ENCODE results near the gene LIPG.
A peak's percentile ranks its signal among the peaks of the same experiment; 100 is the strongest.
"Not testable (repeated sequence)": the region's sequence is repeated elsewhere in the genome, so short reads cannot be mapped to it uniquely, and the experiment has no call there.

The LIPG gene

DNA sequence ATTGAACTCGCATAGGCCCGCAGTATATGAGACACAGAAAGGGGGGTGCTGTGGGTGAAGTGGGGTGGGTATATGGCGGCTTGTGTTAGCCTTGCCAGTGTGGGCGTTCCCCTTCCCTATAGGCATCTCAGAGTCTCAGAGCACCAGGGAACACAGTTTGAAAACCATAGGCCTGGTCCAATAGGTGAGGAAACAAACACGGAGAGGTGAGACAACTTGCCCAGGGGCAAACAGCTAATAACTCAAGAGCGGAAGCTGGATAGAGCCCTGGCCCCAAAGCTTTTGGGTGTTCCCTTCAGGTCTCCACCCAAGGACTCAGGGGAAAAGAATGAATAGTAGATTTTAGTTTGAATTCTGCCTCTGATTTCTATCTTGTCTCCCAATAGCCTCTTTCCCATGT, 7.9 kb downstream of the LIPG start:
- H3K27ac ChIP-seq, result peak overlapping the region; percentile 63
- no peak for DNase-seq (ENCODE audit: low read depth, low spot score)

DNA sequence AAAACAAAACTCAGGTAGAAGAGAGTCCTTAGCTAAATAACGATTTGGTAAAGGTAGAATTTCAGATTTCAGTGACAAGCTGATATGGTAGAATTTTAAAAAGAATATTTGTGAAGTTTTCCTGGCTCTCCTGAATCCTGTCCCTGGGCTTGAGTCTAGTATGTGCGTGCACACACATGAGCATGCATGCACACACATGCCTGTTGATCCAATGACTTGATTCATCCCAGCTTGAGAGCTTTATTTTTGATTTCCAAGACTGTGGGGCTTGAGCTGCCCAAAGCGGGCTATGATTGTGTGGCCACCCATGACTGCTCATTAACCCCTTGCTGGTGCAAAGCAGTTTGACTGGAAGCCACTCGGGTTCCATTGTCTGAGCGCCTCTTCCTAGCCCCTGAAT, 9.0 kb downstream of the LIPG start:
- H3K27ac ChIP-seq, result peak overlapping the region; percentile 63
- no peak for DNase-seq (ENCODE audit: low read depth, low spot score)

DNA sequence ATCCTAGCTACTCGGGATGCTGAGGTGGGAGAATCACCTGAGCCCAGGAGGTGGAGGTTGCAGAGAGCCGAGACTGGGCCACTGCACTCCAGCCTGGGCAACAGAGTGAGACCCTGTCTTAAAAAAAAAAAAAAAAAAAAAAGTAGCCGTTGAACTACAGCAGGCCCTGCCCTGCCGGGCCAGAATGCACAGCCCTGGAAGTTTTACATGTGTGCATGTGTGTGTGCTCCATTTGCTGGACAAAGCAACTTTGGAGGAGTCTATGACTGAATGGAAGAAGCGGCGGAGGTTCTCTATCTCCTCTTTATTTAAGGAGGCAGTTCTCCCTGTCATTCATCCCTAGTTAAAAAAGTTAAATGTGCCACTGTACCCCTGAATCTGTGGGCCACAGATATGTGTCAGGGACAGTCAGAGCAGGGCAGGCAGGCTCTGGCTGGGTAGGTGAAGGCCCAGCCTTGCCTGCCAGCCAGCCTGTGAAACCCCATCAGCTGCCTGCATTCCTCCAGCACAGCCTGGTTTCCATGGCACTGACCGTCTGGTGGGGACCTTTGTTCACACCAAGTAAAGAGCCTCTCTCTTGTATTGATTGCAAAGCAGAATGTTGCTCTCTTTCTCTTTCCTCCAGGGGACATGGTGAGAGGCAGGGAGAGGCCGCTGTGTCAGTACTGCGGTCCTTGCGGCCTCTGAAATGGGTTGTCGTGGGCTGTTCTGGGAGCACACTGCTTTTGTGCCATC, 10.9 kb downstream of the LIPG start:
- DNase-seq (ENCODE audit: low read depth, low spot score), result no peak
- no peak overlapping the region for H3K27ac ChIP-seq

DNA sequence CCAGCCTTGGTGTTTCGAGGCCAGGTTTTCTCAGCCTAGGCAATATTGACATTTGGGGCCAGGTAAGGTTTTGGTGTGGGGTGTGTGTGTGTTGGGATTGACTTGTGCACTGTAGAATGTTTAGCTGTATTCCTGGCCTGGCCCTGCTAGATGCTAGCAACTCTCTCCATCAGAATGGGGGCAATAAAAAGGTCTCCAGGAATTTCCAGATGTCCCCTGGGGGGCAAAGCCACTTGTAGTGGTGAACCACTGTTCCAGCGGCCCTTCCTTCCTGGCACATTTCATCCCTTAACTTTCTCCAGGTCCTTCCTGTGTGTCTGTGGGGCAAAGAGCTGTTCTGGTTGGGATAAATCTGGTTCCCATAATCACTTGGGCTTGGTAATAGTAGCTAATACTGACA, 12.0 kb downstream of the LIPG start:
- no peak for DNase-seq (ENCODE audit: low read depth, low spot score)
- H3K27ac ChIP-seq, result no peak overlapping the region

DNA sequence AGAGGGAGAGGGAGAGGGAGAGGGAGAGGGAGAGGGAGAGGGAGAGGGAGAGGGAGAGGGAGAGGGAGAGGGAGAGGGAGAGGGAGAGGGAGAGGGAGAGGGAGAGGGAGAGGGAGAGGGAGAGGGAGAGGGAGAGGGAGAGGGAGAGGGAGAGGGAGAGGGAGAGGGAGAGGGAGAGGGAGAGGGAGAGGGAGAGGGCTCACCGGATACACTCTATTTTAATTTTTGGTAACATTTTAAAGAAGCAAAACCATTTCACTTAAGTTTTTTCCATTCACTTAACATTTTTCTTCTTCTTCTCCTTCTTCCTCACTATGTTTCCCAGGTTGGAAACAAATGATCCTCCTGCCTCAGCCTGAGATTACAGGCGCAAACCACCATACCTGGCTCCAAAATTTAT, 17.2 kb downstream of the LIPG start:
- not testable (repeated sequence) for DNase-seq (ENCODE audit: low read depth, low spot score); H3K27ac ChIP-seq

DNA sequence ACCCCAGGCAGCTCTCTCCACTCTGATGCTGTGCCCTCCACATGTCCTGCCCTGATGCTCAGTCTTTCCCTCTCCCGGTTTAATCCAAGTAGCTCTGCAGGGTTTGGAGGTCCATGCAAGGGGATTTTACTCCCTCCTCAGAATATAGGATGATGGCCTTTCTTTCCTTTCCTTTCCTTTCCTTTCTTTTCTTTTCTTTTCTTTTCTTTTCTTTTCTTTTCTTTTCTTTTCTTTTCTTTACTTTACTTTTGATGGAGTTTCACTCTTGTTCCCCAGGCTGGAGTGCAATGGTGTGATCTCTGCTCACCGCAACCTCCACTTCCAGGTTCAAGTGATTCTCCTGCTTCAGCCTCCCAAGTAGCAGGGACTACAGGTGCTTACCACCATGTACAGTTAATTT, 17.7 kb downstream of the LIPG start:
- H3K27ac ChIP-seq; DNase-seq (ENCODE audit: low read depth, low spot score): not testable (repeated sequence)

DNA sequence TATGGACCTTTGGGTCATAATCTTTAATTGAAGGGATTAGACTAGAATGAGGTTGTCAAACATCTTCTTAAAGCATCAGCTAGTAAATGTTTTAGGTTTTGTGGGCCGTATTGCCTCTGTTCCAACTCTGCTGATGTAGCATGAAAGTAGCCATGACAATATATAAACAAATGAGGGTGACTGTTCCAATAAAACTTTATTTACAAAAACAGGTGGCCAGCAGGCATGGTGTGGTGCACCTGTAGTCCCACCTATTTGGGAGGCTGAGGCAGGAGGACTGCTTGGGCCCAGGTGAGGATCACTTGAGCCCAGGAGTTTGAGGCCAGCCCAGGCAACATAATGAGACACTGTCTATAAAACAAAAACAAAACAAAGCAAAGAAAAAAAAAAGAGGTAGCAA, 18.4 kb downstream of the LIPG start:
- H3K27ac ChIP-seq, result no peak overlapping the region
- no peak for DNase-seq (ENCODE audit: low read depth, low spot score)

DNA sequence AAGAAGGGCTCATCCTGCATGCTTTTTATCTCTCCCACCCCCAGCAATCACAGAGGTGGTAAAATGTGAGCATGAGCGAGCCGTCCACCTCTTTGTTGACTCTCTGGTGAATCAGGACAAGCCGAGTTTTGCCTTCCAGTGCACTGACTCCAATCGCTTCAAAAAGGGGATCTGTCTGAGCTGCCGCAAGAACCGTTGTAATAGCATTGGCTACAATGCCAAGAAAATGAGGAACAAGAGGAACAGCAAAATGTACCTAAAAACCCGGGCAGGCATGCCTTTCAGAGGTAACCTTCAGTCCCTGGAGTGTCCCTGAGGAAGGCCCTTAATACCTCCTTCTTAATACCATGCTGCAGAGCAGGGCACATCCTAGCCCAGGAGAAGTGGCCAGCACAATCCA, 19.5 kb downstream of the LIPG start:
- DNase-seq (ENCODE audit: low read depth, low spot score), result no peak
- H3K27ac ChIP-seq, result no peak overlapping the region

DNA sequence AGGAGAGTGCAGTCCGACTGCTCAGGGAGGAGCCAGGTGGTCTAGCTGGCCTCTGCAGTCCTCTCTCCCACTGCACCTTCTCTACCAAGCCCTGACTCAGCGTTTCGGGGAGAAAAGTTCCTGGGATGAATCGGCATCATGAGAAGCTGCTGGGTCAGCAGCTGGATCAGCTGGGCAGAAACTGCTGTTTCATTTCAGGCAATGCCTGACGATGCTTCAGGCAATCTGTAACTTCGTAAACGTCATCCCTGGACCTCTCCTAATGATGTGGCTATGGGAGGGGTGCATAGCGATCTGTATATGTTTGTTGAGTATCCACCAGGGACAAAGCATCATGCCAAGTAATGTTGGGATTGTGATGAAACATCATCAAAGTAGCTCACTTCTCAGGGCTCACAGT, 20.7 kb downstream of the LIPG start:
- H3K27ac ChIP-seq, result peak overlapping the region; percentile 56
- DNase-seq (ENCODE audit: low read depth, low spot score), result no peak

DNA sequence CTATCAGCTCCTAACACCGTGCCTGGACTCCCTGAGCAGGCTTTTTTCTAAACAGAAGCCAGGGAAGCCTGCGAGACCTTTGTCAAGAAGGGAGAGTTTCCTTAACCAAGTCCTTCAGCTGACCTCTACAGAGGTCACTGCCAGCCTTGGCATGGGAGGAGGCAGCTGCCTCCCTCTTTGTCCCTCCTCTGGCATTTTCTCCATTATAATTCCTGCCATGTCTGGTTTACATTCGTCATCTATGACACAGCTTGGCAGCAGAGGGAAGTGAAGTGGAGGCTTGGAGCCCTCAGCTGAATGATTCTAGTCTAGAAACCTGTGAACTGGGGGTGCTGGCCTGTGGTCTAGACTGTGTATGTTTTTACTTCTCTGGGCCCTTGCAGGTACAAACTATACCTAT, 22.5 kb downstream of the LIPG start:
- no peak for DNase-seq (ENCODE audit: low read depth, low spot score)
- peak overlapping the region; percentile 56 for H3K27ac ChIP-seq

DNA sequence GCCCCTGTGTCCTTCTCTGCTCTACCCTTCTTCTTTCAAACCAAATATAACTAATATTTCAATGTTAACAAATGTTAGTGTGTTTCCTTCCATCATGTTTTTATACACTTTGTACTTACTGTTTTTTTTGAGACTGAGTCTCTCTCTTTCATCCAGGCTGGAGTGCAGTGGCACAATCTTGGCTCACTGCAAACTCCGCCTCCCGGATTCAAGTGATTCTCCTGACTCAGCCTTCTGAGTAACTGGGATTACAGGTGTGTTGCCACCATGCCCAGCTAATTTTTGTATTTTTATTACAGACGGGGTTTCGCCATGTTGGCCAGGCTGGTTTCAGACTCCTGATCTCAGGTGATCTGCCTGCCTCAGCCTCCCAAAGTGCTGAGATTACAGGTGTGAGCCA, 23.1 kb downstream of the LIPG start:
- H3K27ac ChIP-seq, result peak overlapping the region; percentile 56
- DNase-seq (ENCODE audit: low read depth, low spot score), result not testable (repeated sequence)

DNA sequence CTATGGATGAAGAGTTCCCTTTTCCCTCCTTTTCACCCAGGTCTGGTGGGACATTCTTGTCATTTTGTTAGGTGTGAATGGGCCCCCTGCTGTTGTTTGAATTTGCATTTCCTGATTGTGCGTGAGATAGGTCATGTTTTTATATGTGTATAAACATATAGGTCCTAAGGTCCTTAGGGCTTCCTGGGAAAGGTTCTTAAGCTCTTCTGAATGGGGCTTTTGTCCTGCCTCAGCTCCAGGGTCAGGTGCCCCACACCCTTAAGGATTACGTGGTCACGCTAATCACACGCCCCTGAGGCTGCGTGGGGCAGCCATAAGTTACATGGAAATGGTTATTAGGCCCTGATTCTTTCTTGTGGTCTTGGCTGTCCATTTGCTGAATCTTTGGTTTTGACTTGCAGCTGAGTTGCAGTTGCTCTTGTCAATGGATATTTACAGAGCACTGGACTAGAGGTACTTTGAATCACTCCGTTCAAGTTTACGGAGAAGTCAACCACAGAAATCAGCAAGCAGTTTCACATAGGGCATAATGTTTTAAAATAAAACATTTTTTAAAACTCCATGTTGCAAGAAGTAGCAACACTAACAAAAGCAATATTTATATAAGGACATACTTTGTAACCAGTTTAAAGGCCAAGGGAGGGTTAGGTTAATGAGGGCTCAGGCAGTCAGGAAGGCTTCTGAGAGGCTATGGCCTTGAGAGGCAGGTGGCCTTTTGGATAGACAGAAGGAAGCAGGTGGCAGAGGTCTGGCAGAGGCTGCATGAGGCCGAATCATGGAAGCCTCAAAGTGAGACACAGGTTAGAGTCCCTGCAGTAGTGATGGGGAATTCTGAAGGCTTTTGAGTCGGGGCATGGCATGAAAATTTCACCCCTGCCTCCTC, 24.2 kb downstream of the LIPG start:
- H3K27ac ChIP-seq, result peak overlapping the region; percentile 56
- DNase-seq (ENCODE audit: low read depth, low spot score), result no peak

DNA sequence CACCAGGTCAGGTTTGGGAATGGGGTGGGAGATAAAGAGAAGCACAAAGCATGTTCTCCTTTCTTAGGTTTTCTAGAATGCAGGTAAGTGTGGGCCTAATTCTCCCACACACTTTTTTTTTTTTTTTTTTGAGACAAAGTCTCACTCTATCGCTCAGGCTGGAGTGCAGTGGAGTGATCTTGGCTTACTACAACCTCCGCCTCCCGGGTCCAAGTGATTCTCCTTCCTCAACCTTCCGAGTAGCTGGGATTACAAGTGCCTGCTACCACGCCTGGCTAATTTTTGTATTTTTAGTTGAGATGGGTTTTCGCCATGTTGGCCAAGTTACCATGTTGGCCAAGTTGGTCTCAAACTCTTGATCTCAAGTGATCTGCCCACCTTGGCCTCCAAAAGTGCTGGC, 26.3 kb downstream of the LIPG start:
- H3K27ac ChIP-seq, result no peak overlapping the region

DNA sequence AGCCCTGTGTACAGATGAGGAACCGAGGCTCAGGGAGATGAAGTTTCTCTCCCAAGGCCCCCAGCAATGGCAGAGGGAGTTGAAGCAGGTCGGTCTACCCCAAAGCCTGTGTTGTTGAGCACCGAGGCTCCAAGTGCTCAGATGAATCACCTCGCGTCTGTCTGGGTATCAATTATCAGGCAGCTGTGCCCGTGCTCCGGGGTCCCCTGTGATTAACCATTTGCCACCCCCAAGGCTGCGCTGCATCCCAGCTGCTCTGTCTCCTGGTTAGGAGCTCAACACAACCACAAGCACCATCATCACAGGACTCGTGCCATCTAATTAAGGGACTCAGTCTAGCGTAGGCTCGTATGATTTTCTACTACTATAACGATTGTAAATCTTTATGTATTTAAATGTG, 27.1 kb downstream of the LIPG start:
- DNase-seq (ENCODE audit: low read depth, low spot score), result no peak
- no peak overlapping the region for H3K27ac ChIP-seq

More for the DNA sequence above, 26.3 kb downstream of the LIPG start:
- no peak for DNase-seq (ENCODE audit: low read depth, low spot score)

DNA sequence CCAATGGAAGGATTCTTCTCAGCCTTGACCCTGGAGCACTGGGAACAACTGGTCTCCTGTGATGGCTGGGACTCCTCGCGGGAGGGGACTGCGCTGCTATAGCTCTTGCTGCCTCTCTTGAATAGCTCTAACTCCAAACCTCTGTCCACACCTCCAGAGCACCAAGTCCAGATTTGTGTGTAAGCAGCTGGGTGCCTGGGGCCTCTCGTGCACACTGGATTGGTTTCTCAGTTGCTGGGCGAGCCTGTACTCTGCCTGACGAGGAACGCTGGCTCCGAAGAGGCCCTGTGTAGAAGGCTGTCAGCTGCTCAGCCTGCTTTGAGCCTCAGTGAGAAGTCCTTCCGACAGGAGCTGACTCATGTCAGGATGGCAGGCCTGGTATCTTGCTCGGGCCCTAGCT, 28.8 kb downstream of the LIPG start:
- no peak overlapping the region for H3K27ac ChIP-seq
- no peak for DNase-seq (ENCODE audit: low read depth, low spot score)

DNA sequence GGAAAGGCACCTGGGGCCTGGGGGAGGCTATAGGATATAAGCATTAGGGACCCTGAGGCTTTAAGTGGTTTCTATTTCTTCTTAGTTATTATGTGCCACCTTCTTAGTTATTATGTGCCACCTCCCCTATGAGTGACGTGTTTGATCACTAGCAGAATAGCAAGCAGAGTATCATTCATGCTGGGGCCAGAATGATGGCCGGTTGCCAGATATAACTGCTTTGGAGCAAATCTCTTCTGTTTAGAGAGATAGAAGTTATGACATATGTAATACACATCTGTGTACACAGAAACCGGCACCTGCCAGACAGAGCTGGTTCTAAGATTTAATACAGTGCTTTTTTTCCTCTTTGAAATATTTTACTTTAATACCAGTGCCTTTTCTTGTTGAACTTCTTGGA, 29.4 kb downstream of the LIPG start:
- H3K27ac ChIP-seq, result no peak overlapping the region
- no peak for DNase-seq (ENCODE audit: low read depth, low spot score)

DNA sequence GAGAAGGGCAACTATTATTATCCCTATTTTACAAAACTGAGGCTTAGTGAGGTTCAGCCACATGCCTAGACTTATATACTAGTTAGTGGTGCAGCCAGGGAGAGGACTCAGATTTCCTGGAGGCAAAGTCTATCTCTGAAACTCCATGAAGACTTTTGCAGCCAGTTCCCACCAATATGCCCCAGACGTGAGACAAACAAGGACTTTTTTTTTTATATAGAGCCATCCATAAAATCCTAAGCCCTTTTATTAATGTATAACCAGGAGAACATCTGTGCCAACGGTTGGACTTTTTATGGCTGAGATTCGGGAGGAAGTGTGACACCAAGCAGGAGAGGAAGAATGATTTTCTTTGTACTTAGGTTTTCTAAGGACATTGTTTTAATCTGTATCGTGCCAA, 29.9 kb downstream of the LIPG start:
- H3K27ac ChIP-seq, result no peak overlapping the region
- no peak for DNase-seq (ENCODE audit: low read depth, low spot score)

DNA sequence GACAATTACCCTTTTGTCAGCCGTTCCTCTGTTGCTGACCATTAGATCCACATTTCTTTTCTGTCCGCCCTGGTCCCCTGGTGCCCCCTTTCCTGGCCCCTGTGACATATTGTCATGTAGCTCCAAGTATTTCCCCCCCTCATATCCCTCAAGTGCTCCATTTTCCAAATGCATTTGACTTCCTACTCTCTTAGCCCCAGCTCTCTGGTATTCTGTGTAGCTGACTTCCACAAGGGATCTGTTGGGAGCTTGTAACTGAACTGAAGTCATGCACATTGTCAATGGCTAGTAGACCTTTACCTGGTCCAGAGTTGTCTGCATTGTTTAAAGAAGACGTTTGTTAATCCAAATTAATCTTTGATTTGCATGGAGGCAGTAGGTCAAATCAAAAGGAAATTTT, 34.8 kb downstream of the LIPG start:
- no peak for DNase-seq (ENCODE audit: low read depth, low spot score)
- peak overlapping the region; percentile 33 for H3K27ac ChIP-seq

DNA sequence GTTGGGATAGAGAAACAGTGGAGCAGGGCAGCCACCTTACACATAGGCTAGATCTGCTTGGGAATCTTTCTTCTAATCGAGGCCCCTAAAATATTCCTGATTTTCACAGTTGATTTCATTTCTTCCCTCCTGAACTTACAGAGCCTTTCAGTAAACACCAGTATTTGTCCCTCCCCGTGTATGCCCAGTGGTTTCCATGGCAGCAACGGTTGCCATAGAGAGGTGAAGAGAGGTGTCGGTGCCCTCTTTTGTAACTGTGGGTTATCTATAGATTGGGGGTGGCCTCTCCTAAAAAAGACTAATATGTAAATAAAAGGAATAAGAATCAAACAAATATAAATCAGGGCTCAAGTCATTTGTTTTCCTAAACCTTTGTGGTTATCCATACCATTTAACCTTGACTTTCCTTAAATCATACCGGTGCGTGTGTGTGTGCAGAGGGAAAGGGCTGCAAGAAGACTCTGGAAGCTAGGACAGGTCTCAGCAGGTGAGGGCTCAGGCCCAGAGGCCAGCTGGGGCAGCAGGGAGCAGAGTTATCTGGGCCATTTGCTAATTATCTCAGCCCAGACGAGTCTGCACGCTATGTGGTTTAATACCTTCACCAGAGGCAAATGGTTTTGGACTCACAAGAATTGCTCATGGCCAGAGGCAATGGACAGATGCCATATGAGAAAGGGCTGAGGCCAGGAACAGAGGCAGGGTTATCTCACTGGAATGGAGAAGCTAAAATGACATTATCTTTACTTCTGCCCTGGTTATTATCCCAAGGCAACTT, 35.5 kb downstream of the LIPG start:
- peak overlapping the region; percentile 33 for H3K27ac ChIP-seq
- DNase-seq (ENCODE audit: low read depth, low spot score), result no peak

DNA sequence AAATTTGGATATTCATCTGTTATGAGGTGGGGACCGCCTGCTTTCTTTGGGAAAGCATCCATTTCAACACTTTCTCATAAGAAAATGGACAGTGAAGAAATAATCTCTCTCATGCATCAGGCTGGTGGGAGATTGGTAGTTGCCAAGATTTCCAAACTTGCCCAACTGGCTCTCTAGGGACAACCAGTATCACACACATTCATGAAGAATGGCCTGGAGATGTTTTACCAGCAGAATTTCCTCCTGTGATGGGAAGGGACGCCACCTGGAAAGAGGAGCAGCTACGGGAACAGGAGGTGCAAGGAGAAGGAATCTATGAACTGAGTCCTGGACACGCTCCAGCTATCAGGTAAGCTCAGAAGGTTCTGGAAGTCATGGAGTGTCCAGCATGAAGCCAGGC, 39.4 kb downstream of the LIPG start:
- H3K27ac ChIP-seq, result no peak overlapping the region
- no peak for DNase-seq (ENCODE audit: low read depth, low spot score)
